A549 (cell line): ENCODE results near the gene METTL25B.

Experiments used
- CTCF ChIP-seq: fragments of >200 bp; sonication (Bioruptor Twin); formaldehyde crosslinking; IDR thresholded peaks from 3 replicates; pipeline ENCODE4 v1.5.1; 2016
- EHMT2 ChIP-seq: fragments of 200-600 bp; sonication (generic); IDR thresholded peaks from 2 replicates; pipeline ENCODE4 v1.6.1; 2016; ENCODE audit warnings: antibody characterized with exemption, low read depth, mild to moderate bottlenecking, moderate library complexity
- ELK1 ChIP-seq: fragments of 150-350 bp; IDR thresholded peaks from 2 replicates; pipeline ENCODE4 v1.6.1; 2014; ENCODE audit warnings: low read depth, mild to moderate bottlenecking, low read length
- EP300 ChIP-seq, 2 experiments: fragments of >200 bp; sonication (Bioruptor Twin); formaldehyde crosslinking; IDR thresholded peaks; 2 replicates in 1 of 2; 3 replicates in 1 of 2; pipeline ENCODE4 v1.6.1; 2016 to 2017
- JUN ChIP-seq, 2 experiments: fragments of >200 bp; sonication (Bioruptor Twin); formaldehyde crosslinking; IDR thresholded peaks; 2 replicates in 1 of 2; 3 replicates in 1 of 2; pipeline ENCODE4 v1.6.1; 2016 to 2017
- JUNB ChIP-seq: fragments of >200 bp; sonication (Bioruptor Twin); formaldehyde crosslinking; IDR thresholded peaks from 2 replicates; pipeline ENCODE4 v1.6.1; 2016
- NFE2L2 ChIP-seq: fragments of 150-350 bp; conservative IDR thresholded peaks from 2 replicates; pipeline ENCODE4 v1.6.1; 2014; ENCODE audit warnings: low read length
- PBX3 ChIP-seq: IDR thresholded peaks from 2 replicates; pipeline ENCODE4 v1.6.1; 2012
- POLR2A ChIP-seq: IDR thresholded peaks from 2 replicates; pipeline ENCODE4 v1.6.1; 2012; ENCODE audit warnings: mild to moderate bottlenecking, low read length
- REST ChIP-seq: fragments of 200-600 bp; sonication (generic); IDR thresholded peaks from 2 replicates; pipeline ENCODE4 v1.6.1; 2016; ENCODE audit warnings: antibody characterized with exemption, mild to moderate bottlenecking, moderate library complexity
- RFX5 ChIP-seq: fragments of 450-650 bp; IDR thresholded peaks from 2 replicates; pipeline ENCODE4 v1.7.1; 2014; ENCODE audit warnings: antibody characterized with exemption, mild to moderate bottlenecking, moderate library complexity
- SREBF2 ChIP-seq: fragments of 450-650 bp; IDR thresholded peaks from 2 replicates; pipeline ENCODE4 v1.6.1; 2014; ENCODE audit warnings: mild to moderate bottlenecking, moderate library complexity
- USF2 ChIP-seq: fragments of 450-650 bp; IDR thresholded peaks from 2 replicates; pipeline ENCODE4 v1.6.1; 2014; ENCODE audit warnings: antibody characterized with exemption

GRCh38 chr1:156725683-156726280 lies 2.5 kb upstream of the METTL25B start:
- TF ChIP-seq CTCF (peak; percentile 97), RFX5 (no peak), EP300 (IDR thresholded peaks at IDR 0.05) (no peak), POLR2A (no peak), REST (no peak), NFE2L2 (no peak), JUNB (no peak), USF2 (no peak), ELK1 (no peak), JUN (IDR thresholded peaks at IDR 0.05) (no peak), SREBF2 (no peak), EHMT2 (no peak), PBX3 (no peak)
